ENCODE data around the gene MARCHF10. TPM values are rescaled to one million over a fixed set of nuclear protein-coding genes. Genes with fewer than 3 reads are reported as not detected.
"Not testable (repeated sequence)": the region's sequence is repeated elsewhere in the genome, so short reads cannot be mapped to it uniquely, and the experiment has no call there.

The MARCHF10 gene
- total and polyA plus RNA-seq, 2 of the 4 experiments (the other 2 are of a cell fraction), result 0.18 to 0.74 TPM

- Histone ChIP-seq H3K9me3 (ENCODE audit: control insufficient read depth, insufficient read depth, low read length) (no peaks in the 10 kb centered on the region), H4K20me1 (ENCODE audit: insufficient read depth, low read length) (no peaks in the 10 kb centered on the region), H2AK9ac (replicated peaks; ENCODE audit: low read depth, low read length, poor library complexity) (peak overlapping the region; percentile 7), H2AK5ac (ENCODE audit: low read depth, low read length) (peak overlapping the region; percentile 94), H3K14ac (replicated peaks; ENCODE audit: low read depth, low read length) (no peak overlapping the region; the same call in 1 of the 2 replicates), H3K27ac (ENCODE audit: insufficient read depth, low read length) (no peak overlapping the region), H3K4ac (ENCODE audit: low read depth, low read length) (peak overlapping the region; percentile 15; the same call in 1 of the 2 replicates), H3K79me1 (ENCODE audit: low read depth in 1 of 2, low read length in 2 of 2) (peaks cover 11 to 34% of the 10 kb centered on the region in 2 experiments; a peak in 3 of 4 replicates), H3K56ac (ENCODE audit: extremely low read depth, insufficient read depth, low read length) (no peak overlapping the region), H2BK20ac (ENCODE audit: low read depth, low read length) (peak overlapping the region; percentile 49; the same call in 1 of the 2 replicates), H3K27me3 (ENCODE audit: control insufficient read depth, insufficient read depth, low read length) (no peaks in the 10 kb centered on the region), H3K4me1 (ENCODE audit: control insufficient read depth, insufficient read depth, low read length) (peaks cover 23% of the 10 kb centered on the region), H3K18ac (ENCODE audit: low read depth, low read length) (no peak overlapping the region), H2BK120ac (ENCODE audit: low read depth, low read length) (peak overlapping the region; percentile 42; the same call in 1 of the 2 replicates), H3K9me1 (ENCODE audit: insufficient read depth, low read length) (peaks cover 10% of the 10 kb centered on the region; the same call in 1 of the 2 replicates), H2BK5ac (ENCODE audit: low read depth, low read length, poor library complexity, severe bottlenecking) (no peak overlapping the region), H4K5ac (ENCODE audit: low read depth, low read length) (no peak overlapping the region), H4K91ac (ENCODE audit: insufficient read depth, low read depth, low read length) (0 out of 2 replicates have a peak overlapping the region, but pooled peaks have one; percentile 32), H3K4me2 (ENCODE audit: low read depth, low read length) (no peak overlapping the region), H3K36me3 (ENCODE audit: control insufficient read depth, insufficient read depth, low read length) (no peaks in the 10 kb centered on the region), H3K4me3 (ENCODE audit: insufficient read depth, low read depth, low read length) (no peak overlapping the region), H3K23ac (ENCODE audit: low read depth, low read length) (no peak overlapping the region), H2AFZ (replicated peaks; ENCODE audit: low read length, poor library complexity) (peak overlapping the region; percentile 67), H3K9ac (ENCODE audit: low read depth, low read length) (no peak overlapping the region), H2BK15ac (ENCODE audit: low read depth, low read length) (peak overlapping the region; percentile 58; the same call in 2 of the 3 replicates), H4K8ac (ENCODE audit: low read depth in 2 of 2, low read length in 2 of 2) (peak overlapping the region in 1 of 2 experiments; percentile 14; a peak in 1 of 4 replicates)
- ChIA-PET POLR2A (ENCODE audit: unreplicated experiment) (no interaction called here), CTCF (interaction anchor here (1.0 kb wide), 1 partner anchor 94 kb away, joined by 4 read pairs; no protein-coding TSS in a partner anchor)
- TF ChIP-seq CHD1 (IDR thresholded peaks at IDR 0.05; ENCODE audit: low read depth, low read length), result no peak
- dilution Hi-C loops (cut with HindIII; ENCODE audit: low sequenced_read_pairs, unreplicated experiment), result no loop called here
- no peak for DNase-seq
- 63 to 100% methylated on average over 2 to 4 of the region's 12 CpGs for WGBS, 2 experiments (ENCODE audit: extremely low coverage in 2 of 2, insufficient read length in 1 of 2)
- BruUV-seq (replicated peaks), result no TSS peak
- in situ Hi-C loops (cut with MboI; ENCODE audit: low sequenced_read_pairs), result no loop called here
- ATAC-seq (ENCODE audit: low read depth), result no peak
- intact Hi-C loops (cut with micrococcal nuclease), result no loop called here
Measured at GRCh38 chr17:62700964-62701705, 107.0 kb downstream of the MARCHF10 start.

- BruUV-seq (replicated peaks); H3K18ac ChIP-seq (ENCODE audit: low read depth, low read length); H3K4me2 ChIP-seq (ENCODE audit: low read depth, low read length); H3K27ac ChIP-seq (ENCODE audit: insufficient read depth, low read length); H2BK15ac ChIP-seq (ENCODE audit: low read depth, low read length); H2AFZ ChIP-seq (replicated peaks; ENCODE audit: low read length, poor library complexity); H4K20me1 ChIP-seq (ENCODE audit: insufficient read depth, low read length); H3K4me3 ChIP-seq (ENCODE audit: insufficient read depth, low read depth, low read length); POLR2A ChIA-PET (ENCODE audit: unreplicated experiment); intact Hi-C loops (cut with micrococcal nuclease); H3K36me3 ChIP-seq (ENCODE audit: control insufficient read depth, insufficient read depth, low read length); H3K56ac ChIP-seq (ENCODE audit: extremely low read depth, insufficient read depth, low read length); H3K27me3 ChIP-seq (ENCODE audit: control insufficient read depth, insufficient read depth, low read length); H3K9me3 ChIP-seq (ENCODE audit: control insufficient read depth, insufficient read depth, low read length); ATAC-seq (ENCODE audit: low read depth); H2BK5ac ChIP-seq (ENCODE audit: low read depth, low read length, poor library complexity, severe bottlenecking); dilution Hi-C loops (cut with HindIII; ENCODE audit: low sequenced_read_pairs, unreplicated experiment); H4K5ac ChIP-seq (ENCODE audit: low read depth, low read length); H3K9ac ChIP-seq (ENCODE audit: low read depth, low read length); DNase-seq; CTCF ChIA-PET: not testable (repeated sequence)
- WGBS, 2 experiments (ENCODE audit: extremely low coverage in 2 of 2, insufficient read length in 1 of 2), result 60% methylated on average over 1 of the region's 11 CpGs; no CpG with 5 or more reads in 1 of the 2 experiments
- Histone ChIP-seq H4K8ac (ENCODE audit: low read depth in 2 of 2, low read length in 2 of 2) (peak overlapping the region in 1 of 2 experiments; percentile 68; a peak in 1 of 4 replicates), H4K91ac (ENCODE audit: insufficient read depth, low read depth, low read length) (peak overlapping the region; percentile 32; the same call in 1 of the 2 replicates), H3K14ac (replicated peaks; ENCODE audit: low read depth, low read length) (peak overlapping the region; percentile 58; the same call in 1 of the 2 replicates), H3K9me1 (ENCODE audit: insufficient read depth, low read length) (peaks cover 20% of the 10 kb centered on the region; the same call in 1 of the 2 replicates), H3K4me1 (ENCODE audit: control insufficient read depth, insufficient read depth, low read length) (peaks cover 14% of the 10 kb centered on the region), H2BK120ac (ENCODE audit: low read depth, low read length) (peak overlapping the region; percentile 77), H3K4ac (ENCODE audit: low read depth, low read length) (peak overlapping the region; percentile 54; the same call in 1 of the 2 replicates), H2BK20ac (ENCODE audit: low read depth, low read length) (peak overlapping the region; percentile 34; the same call in 1 of the 2 replicates), H2AK9ac (replicated peaks; ENCODE audit: low read depth, low read length, poor library complexity) (peak overlapping the region; percentile 45), H3K79me1 (ENCODE audit: low read depth in 1 of 2, low read length in 2 of 2) (peaks cover 0 to 20% of the 10 kb centered on the region in 2 experiments; a peak in 2 of 4 replicates), H2AK5ac (ENCODE audit: low read depth, low read length) (peak overlapping the region; percentile 16; the same call in 1 of the 2 replicates), H3K23ac (ENCODE audit: low read depth, low read length) (peak overlapping the region; percentile 48; the same call in 1 of the 2 replicates)
- in situ Hi-C loops (cut with MboI; ENCODE audit: low sequenced_read_pairs), result loop anchor here (10.0 kb wide), 1 partner anchor 696 kb away; no protein-coding TSS in a partner anchor
Measured at GRCh38 chr17:62698459-62698858, 109.7 kb downstream of the MARCHF10 start.

All from IMR-90 (cell line).